Suppressor macrophage (primary cell): Measurements from ENCODE around the gene PITX1.

Experiments used
- DNase-seq, 4 experiments: peaks; one replicate each; pipeline ENCODE4 v3.0.0-alpha.2; 2020 to 2022

Gene PITX1

GRCh38 chr5:135027697-135028615 is 6.1 kb downstream of the PITX1 start:
- DNase-seq: no peak

GRCh38 chr5:135027266-135027696 is 6.7 kb downstream of the PITX1 start:
- DNase-seq: peak in 2 of 4 experiments; percentile 20 to 27

- DNase-seq: no peak
These were observed 7.3 kb downstream of the PITX1 start for GRCh38 chr5:135026645-135027265.

- DNase-seq: no peak
These were observed 8.0 kb downstream of the PITX1 start for GRCh38 chr5:135025730-135026644.

GRCh38 chr5:135024956-135025729 is 8.9 kb downstream of the PITX1 start:
- DNase-seq: no peak

GRCh38 chr5:135020111-135020895 is 13.7 kb downstream of the PITX1 start:
- DNase-seq: no peak

- DNase-seq: no peak
These were observed 14.7 kb downstream of the PITX1 start for GRCh38 chr5:135019314-135019713.

GRCh38 chr5:135018457-135018856 is 15.6 kb downstream of the PITX1 start:
- no peak for DNase-seq

- DNase-seq: no peak
These were observed 17.2 kb downstream of the PITX1 start for GRCh38 chr5:135016861-135017290.

GRCh38 chr5:135015942-135016341 is 18.1 kb downstream of the PITX1 start:
- DNase-seq: no peak

- no peak for DNase-seq
These were observed 20.0 kb downstream of the PITX1 start for GRCh38 chr5:135013947-135014570.

- no peak for DNase-seq
These were observed 20.6 kb downstream of the PITX1 start for GRCh38 chr5:135013445-135013844.

- no peak for DNase-seq
These were observed 21.1 kb downstream of the PITX1 start for GRCh38 chr5:135012951-135013391.

- no peak for DNase-seq
These were observed 21.9 kb downstream of the PITX1 start for GRCh38 chr5:135012033-135012588.

GRCh38 chr5:135011355-135012032 is 22.5 kb downstream of the PITX1 start:
- no peak for DNase-seq

- peak in 1 of 4 experiments; percentile 28 for DNase-seq
These were observed 23.3 kb downstream of the PITX1 start for GRCh38 chr5:135010502-135011354.

- DNase-seq: no peak
These were observed 24.1 kb downstream of the PITX1 start for GRCh38 chr5:135009736-135010501.
